ENCODE data around the gene ELOVL5.

DNA sequence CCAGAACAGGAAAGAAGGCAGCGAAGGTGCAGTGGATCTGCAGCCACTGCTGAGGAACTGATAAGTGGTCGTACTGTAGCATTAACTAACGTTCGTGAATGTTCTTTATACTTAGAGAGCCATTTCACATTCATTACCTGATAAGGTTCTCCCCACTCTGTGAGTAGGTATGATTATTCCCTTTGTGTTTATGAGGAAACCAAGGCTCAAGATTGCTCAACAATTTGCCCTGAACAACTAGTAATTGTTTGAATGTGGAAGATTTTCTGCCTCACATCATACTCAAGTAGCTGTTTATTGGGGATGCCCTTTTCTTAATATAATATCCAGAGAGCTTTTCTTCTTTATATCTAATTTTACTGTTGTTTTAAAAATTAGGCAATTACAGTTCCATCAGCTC lies 24.9 kb upstream of the ELOVL5 start:
- TF ChIP-seq, protein P1, sequence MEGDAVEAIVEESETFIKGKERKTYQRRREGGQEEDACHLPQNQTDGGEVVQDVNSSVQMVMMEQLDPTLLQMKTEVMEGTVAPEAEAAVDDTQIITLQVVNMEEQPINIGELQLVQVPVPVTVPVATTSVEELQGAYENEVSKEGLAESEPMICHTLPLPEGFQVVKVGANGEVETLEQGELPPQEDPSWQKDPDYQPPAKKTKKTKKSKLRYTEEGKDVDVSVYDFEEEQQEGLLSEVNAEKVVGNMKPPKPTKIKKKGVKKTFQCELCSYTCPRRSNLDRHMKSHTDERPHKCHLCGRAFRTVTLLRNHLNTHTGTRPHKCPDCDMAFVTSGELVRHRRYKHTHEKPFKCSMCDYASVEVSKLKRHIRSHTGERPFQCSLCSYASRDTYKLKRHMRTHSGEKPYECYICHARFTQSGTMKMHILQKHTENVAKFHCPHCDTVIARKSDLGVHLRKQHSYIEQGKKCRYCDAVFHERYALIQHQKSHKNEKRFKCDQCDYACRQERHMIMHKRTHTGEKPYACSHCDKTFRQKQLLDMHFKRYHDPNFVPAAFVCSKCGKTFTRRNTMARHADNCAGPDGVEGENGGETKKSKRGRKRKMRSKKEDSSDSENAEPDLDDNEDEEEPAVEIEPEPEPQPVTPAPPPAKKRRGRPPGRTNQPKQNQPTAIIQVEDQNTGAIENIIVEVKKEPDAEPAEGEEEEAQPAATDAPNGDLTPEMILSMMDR (IDR thresholded peaks at IDR 0.05; ENCODE audit: insufficient read depth, low read length, poor library complexity, severe bottlenecking), result no peak
- no peak for TF ChIP-seq EZH2phosphoT487 (conservative IDR thresholded peaks at IDR 0.05; ENCODE audit: low read length)

All from SU-DHL-6 (cell line).